OCI-LY7 (cell line): ENCODE results near the gene TBX2. TPM values are rescaled to one million over a fixed set of nuclear protein-coding genes. Genes with fewer than 3 reads are reported as not detected.

Experiments used
- BruUV-seq: library from RNA; stranded (reverse); fragments of 400-500 nt; replicated peaks from 2 replicates; lab custom pipeline; 2021; lab: Mats Ljungman, UMichigan
- CTCF ChIA-PET: fragments of 300-600 bp; sonication (Branson Sonifier 250); formaldehyde crosslinking; loops from one replicate; lab custom pipeline; 2022; ENCODE audit warnings: antibody characterized with exemption; ENCODE audit not compliant: unreplicated experiment; lab: Charles Lee
- POLR2A ChIA-PET: fragments of 300-600 bp; sonication (Branson Sonifier 250); formaldehyde crosslinking; loops from one replicate; lab custom pipeline; 2022; ENCODE audit warnings: antibody characterized with exemption; lab: Charles Lee
- DNase-seq: peaks from one replicate; pipeline ENCODE4 v3.0.0-alpha.2; 2015; ENCODE audit warnings: low spot score
- H2AFZ ChIP-seq: fragments of 200-600 bp; sonication (generic), shearing (Covaris generic); 2 replicates; pipeline ENCODE4 v1.6.1; 2014; ENCODE audit warnings: mild to moderate bottlenecking, antibody characterized with exemption, low read length, moderate library complexity
- H3K27ac ChIP-seq: fragments of 200-600 bp; sonication (generic); 2 replicates; pipeline ENCODE4 v1.5.1; 2014; ENCODE audit warnings: mixed run types, low read depth, mild to moderate bottlenecking, moderate library complexity, low read length, inconsistent platforms; ENCODE audit not compliant: poor library complexity, severe bottlenecking
- H3K36me3 ChIP-seq: fragments of 200-600 bp; sonication (generic); 2 replicates; pipeline ENCODE4 v1.6.1; 2014; ENCODE audit warnings: mild to moderate bottlenecking, antibody characterized with exemption, low read length, moderate library complexity, mixed read lengths; ENCODE audit not compliant: insufficient read depth
- H3K4me1 ChIP-seq: fragments of 200-600 bp; sonication (generic); 2 replicates; pipeline ENCODE4 v1.5.1; 2014; ENCODE audit warnings: mild to moderate bottlenecking, low read length; ENCODE audit not compliant: insufficient read depth, poor library complexity, severe bottlenecking
- H3K4me2 ChIP-seq: fragments of 200-600 bp; sonication (generic); 2 replicates; pipeline ENCODE4 v1.6.1; 2014; ENCODE audit warnings: mild to moderate bottlenecking, low read length
- H3K4me3 ChIP-seq: fragments of 200-600 bp; sonication (generic); 2 replicates; pipeline ENCODE4 v1.5.1; 2014; ENCODE audit warnings: mild to moderate bottlenecking, low read depth, low read length; ENCODE audit not compliant: poor library complexity, severe bottlenecking
- H3K79me2 ChIP-seq: fragments of 200-600 bp; sonication (generic); 2 replicates; pipeline ENCODE4 v1.6.1; 2016; ENCODE audit warnings: low read depth, mild to moderate bottlenecking, low read length, moderate library complexity, mixed read lengths; ENCODE audit not compliant: insufficient read depth
- H3K9me2 ChIP-seq: fragments of 200-600 bp; sonication (generic); 2 replicates; pipeline ENCODE4 v1.6.1; 2016; ENCODE audit warnings: mild to moderate bottlenecking, low read length, mixed read lengths; ENCODE audit not compliant: insufficient read depth
- H3K9me3 ChIP-seq: fragments of 200-600 bp; sonication (generic); 2 replicates; pipeline ENCODE4 v1.6.1; 2014; ENCODE audit warnings: mild to moderate bottlenecking, mixed run types, low read length, mixed read lengths
- H4K20me1 ChIP-seq: fragments of 200-600 bp; sonication (generic); 2 replicates; pipeline ENCODE4 v1.6.1; 2014; ENCODE audit warnings: mild to moderate bottlenecking, antibody characterized with exemption, low read length, moderate library complexity, mixed read lengths; ENCODE audit not compliant: insufficient read depth
- CTCF ChIP-seq: fragments of 200-600 bp; sonication (generic); conservative IDR thresholded peaks from 2 replicates; pipeline ENCODE4 v1.5.1; 2014; ENCODE audit warnings: mild to moderate bottlenecking, antibody characterized with exemption, low read length, moderate library complexity, mixed read lengths
- EZH2phosphoT487 ChIP-seq: fragments of 200-600 bp; sonication (generic); IDR thresholded peaks from 2 replicates; pipeline ENCODE4 v1.6.1; 2018; ENCODE audit warnings: low read depth, borderline replicate concordance, mild to moderate bottlenecking, mixed run types, antibody characterized with exemption, low read length, moderate library complexity, mixed read lengths
- intact Hi-C: fragments of 100-400 bp; cut with micrococcal nuclease; formaldehyde crosslinking; loops from one replicate; pipeline ENCODE4 v1.10.0; 2022; ENCODE audit not compliant: unreplicated experiment
- total RNA-seq, 2 experiments: library from RNA; depleted of rRNA in 1 of 2; stranded (reverse); fragments of >200 nt in 1 of 2; shearing (Covaris generic) in 1 of 2; gene quantifications; 2 replicates each; pipeline ENCODE4 v1.2.3, GENCODE V29; 2014 to 2022

The TBX2 gene
- total RNA-seq, 2 experiments from 2014 or later: not detected

- POLR2A ChIA-PET: no interaction called here
- no peaks in the 10 kb centered on the region for H3K9me3 ChIP-seq
- H3K9me2 ChIP-seq: no peaks in the 10 kb centered on the region
- no peaks in the 10 kb centered on the region for H3K36me3 ChIP-seq
- H3K27ac ChIP-seq: no peak overlapping the region
- H3K4me3 ChIP-seq: no peak overlapping the region
- no peaks in the 10 kb centered on the region for H3K4me1 ChIP-seq
- TF ChIP-seq EZH2phosphoT487: no peak
- TF ChIP-seq CTCF: no peak
- H4K20me1 ChIP-seq: no peaks in the 10 kb centered on the region
- intact Hi-C loops: no loop called here
- BruUV-seq: no TSS peak
- CTCF ChIA-PET: no interaction called here
- DNase-seq: no peak
- no peak overlapping the region for H3K4me2 ChIP-seq
- no peak overlapping the region for H2AFZ ChIP-seq
- no peaks in the 10 kb centered on the region for H3K79me2 ChIP-seq
Observed at GRCh38 chr17:61380836-61381525, 18.7 kb upstream of the TBX2 start.

GRCh38 chr17:61381537-61381936, 18.1 kb upstream of the TBX2 start:
- Histone ChIP-seq H3K79me2 (no peaks in the 10 kb centered on the region), H2AFZ (no peak overlapping the region), H3K27ac (no peak overlapping the region), H3K9me2 (no peaks in the 10 kb centered on the region), H3K4me1 (no peaks in the 10 kb centered on the region), H4K20me1 (no peaks in the 10 kb centered on the region), H3K9me3 (no peaks in the 10 kb centered on the region), H3K4me2 (no peak overlapping the region), H3K4me3 (no peak overlapping the region), H3K36me3 (no peaks in the 10 kb centered on the region)
- no peak for DNase-seq
- no TSS peak for BruUV-seq
- intact Hi-C loops: no loop called here
- ChIA-PET CTCF (no interaction called here), POLR2A (no interaction called here)
- TF ChIP-seq CTCF: no peak
- no peak for TF ChIP-seq EZH2phosphoT487
